ENCODE measurements around the gene LY6G6F.
A peak's percentile ranks its signal among the peaks of the same experiment; 100 is the strongest.
"Not testable (repeated sequence)": the region's sequence is repeated elsewhere in the genome, so short reads cannot be mapped to it uniquely, and the experiment has no call there.

The LY6G6F gene

GRCh38 chr6:31702819-31703716 is 3.6 kb upstream of the LY6G6F start, which contains the start of gene ABHD16A:
Gene ABHD16A (minus strand): TSS chr6:31703324. CDS start chr6:31703281, 43 bp downstream.
- peak; percentile 97 for DNase-seq (ENCODE audit: low spot score)

- DNase-seq (ENCODE audit: low spot score): no peak
Observed at GRCh38 chr6:31705931-31706330, 735 bp upstream of the LY6G6F start.

- DNase-seq (ENCODE audit: low spot score): no peak
Observed at GRCh38 chr6:31707701-31708100, 1.0 kb downstream of the LY6G6F start.

GRCh38 chr6:31708224-31708623 is 1.6 kb downstream of the LY6G6F start:
- DNase-seq (ENCODE audit: low spot score): no peak

GRCh38 chr6:31709157-31709556 is 2.5 kb downstream of the LY6G6F start:
- not testable (repeated sequence) for DNase-seq (ENCODE audit: low spot score)

DNA sequence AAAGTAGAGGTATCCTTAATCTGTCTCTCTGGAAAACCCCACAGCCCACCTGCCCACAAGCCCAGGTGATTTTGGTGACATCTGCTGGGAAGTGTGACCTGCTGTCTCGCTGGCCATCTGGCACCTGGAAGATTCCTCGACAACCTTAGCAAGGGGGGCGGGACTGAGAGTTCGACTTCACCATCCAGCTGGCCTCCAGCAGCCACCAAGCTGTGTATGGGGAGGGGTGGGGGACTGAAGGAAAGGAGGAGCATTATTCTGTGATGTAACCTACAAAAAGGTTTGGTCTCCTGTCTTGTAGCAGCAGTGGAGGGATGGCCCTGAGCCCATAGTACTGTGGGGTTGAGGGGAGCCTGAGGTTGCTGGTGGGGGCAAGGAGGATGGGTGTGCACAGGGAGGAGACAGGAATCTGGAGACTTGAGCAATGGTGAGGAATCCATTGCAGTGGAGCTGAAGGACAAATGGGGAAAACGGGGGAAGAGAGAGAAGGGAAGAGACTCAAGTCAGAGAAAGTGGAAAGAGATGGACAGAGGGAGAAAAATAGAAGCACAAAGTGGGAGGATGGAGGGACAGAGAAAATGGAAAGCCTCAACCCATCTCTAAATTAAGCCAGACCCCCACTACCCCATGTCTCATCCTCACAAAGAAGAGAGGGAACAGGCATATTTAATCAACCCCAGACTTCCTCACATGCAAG is 4.0 kb downstream of the LY6G6F start:
- no peak for DNase-seq (ENCODE audit: low spot score)

- no peak for DNase-seq (ENCODE audit: low spot score)
Observed at GRCh38 chr6:31711233-31711632, 4.6 kb downstream of the LY6G6F start.

DNA sequence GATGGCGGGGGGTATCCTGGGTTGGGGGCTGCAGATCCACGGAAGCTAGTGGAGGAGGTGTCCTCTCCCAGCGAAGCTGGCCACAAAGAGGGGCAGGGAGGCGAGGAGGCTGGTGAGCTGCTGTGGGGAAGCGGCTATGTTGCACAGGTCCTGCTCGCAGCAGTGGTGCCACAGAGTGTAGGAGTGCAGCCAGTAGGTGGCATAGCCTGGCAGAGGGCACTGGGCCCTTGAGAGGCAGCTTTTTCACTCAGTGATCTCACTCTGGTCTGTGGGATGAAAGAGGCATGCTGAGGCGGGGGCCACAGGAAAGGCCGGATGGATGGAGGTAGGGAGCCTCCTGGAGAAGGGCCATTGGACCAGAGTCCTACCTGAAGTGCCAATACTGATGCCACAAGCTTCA is 5.6 kb downstream of the LY6G6F start:
- no peak for DNase-seq (ENCODE audit: low spot score)

- DNase-seq (ENCODE audit: low spot score): no peak
Observed at GRCh38 chr6:31713465-31713864, 6.8 kb downstream of the LY6G6F start.

DNA sequence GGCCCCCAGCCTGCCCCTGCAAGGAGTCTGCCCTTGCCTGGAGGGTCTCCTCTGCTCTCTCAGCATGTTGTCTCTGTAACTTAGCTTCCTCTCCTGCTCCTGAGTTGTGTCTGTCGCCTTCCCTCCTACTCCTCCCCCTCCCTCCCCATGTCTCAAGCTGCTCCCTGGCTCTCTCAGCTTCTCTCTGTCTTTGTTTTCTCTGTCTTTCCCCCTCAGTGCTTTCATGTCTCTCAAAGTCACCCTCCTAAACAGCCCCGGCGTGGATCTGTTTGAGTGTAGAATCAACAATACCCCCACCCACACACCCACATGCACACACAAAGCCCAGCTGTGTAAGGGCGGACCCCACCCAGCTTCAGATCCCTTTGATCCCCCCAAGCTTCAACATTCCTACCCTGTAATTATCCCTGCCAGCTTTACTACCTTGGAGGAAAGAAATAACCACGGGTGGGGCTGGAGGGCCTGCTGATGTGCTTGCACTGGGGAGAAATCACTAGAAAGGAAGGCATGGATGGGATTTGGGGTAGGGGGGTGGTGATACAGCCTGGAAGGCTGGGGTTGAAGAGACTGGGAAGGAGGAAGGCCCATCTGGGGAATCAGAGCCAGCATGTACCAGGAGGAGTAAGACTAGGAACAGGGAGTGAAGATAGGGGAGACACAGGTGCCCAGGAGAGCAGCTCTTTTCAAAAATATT is 7.5 kb downstream of the LY6G6F start:
- DNase-seq (ENCODE audit: low spot score): no peak

GRCh38 chr6:31715022-31715958 is 8.6 kb downstream of the LY6G6F start, which contains the start of gene LY6G6D:
Gene LY6G6D (plus strand): TSS chr6:31715348. CDS start chr6:31715356, 8 bp downstream.
- DNase-seq (ENCODE audit: low spot score): no peak

- no peak for DNase-seq (ENCODE audit: low spot score)
Observed at GRCh38 chr6:31717499-31718222, 11.0 kb downstream of the LY6G6F start.

GRCh38 chr6:31718265-31718664 is 11.6 kb downstream of the LY6G6F start:
- DNase-seq (ENCODE audit: low spot score): no peak

DNA sequence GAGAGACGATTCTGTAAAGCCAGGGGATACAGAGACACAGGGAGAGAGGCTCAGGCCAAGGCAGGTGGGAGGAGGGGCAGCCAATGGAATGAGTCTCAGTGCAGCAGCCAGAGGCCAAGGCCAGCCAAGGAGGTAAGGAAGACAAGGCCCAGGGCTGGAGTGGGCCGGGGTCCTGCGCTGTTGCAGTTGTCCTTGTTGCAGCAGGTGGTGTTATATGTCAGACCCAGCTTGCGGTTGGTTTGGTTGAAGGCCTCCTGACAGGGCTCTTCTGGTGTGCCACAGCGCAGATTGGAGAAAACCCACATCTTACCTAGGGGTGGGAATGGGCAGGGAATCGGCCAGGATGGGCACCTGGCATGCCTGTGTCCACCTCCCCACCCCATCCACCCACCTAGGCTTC is 12.3 kb downstream of the LY6G6F start:
- no peak for DNase-seq (ENCODE audit: low spot score)

GRCh38 chr6:31720196-31720770 is 13.6 kb downstream of the LY6G6F start:
- no peak for DNase-seq (ENCODE audit: low spot score)

DNA sequence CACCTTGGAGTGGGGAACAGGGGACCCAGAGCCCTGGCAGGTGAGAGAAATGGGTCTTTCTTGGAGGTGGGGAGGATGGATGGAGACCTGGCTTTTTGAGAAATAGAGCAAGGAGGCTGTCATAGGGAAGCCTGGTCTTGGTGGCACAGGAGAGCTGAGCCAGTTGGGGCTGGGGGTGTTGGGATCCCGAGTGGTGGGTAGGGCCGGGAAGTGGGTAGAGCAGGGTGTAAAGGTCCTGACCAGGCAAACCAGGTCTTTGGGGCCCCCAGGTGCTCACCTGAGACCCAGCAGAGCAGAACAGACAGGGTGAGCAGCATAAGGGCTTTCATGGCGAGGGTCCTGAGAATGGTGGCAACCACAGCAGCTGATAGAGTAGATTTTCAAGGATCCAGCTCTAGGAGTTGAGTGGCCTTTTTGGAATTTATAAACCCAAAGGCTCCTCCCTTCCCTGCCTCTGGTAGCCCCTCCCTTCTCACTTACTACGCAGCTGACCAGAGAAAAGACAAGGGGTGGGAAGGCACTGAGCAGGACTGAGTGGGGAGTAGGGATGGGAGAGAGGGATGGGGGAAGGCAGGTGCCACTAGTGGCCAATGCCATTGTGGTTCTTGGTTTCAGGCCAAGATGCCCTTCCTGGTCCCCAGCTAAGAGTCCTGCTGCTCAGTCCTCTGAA is 14.8 kb downstream of the LY6G6F start, which contains the start of gene LY6G6C:
LY6G6C (minus strand) TSS at position 396 of the 670 bp plus-strand sequence; CDS start at position 329, 67 bp downstream.
- no peak for DNase-seq (ENCODE audit: low spot score)

DNA sequence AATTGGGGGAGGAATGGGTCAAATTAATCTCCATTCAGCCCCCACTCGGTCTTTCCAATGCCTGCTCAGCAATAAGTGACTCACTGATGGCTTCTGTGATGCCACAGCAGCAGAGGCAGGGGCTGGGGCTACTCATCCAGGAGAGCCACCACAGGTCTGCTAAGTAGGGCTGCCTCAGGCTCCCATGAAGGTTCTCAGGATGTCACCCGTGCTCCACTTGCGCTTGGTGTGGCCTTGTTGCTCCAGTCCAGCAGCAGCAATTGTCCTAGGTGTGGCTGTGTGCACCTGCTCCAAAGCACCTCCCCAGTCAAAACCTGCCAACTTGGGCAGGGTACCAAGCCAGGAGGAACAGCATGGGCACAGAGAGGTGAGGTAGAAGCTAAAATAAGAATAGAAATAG is 15.5 kb downstream of the LY6G6F start:
- DNase-seq (ENCODE audit: low spot score): no peak

DNA sequence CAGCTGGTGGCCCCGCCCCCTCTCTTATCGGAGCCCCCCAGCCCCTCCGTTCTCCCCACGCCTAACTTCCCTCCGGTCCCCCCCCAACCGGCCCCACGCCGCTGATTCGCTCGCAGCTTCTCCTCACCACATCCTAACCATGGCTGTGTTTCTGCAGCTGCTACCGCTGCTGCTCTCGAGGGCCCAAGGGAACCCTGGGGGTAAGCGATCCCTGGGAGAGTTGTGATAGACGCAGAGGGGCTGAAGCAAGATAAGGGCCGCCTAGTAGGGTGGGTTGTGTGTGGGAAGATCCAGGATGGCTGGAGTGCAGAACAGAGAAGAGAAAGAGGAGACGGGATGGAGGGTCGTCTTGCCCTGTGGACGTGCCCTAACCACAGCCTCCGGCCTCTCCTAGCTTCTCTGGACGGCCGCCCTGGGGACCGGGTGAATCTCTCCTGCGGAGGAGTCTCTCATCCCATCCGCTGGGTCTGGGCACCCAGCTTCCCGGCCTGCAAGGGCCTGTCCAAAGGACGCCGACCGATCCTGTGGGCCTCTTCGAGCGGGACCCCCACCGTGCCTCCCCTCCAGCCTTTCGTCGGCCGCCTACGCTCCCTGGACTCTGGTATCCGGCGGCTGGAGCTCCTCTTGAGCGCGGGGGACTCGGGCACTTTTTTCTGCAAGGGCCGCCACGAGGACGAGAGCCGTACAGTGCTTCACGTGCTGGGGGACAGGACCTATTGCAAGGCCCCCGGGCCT is 16.7 kb downstream of the LY6G6F start, which contains the start of gene MPIG6B:
MPIG6B (plus strand) TSS at position 129 of the 735 bp plus-strand sequence; CDS start at position 140, 11 bp downstream.
- DNase-seq (ENCODE audit: low spot score): no peak
